Adrenal gland (tissue), 5 donors: ENCODE results near the gene ZNF638.

Source experiments
- CTCF ChIP-seq, 6 experiments: fragments of 450-650 bp in 4 of 6; fragments of 200-600 bp in 2 of 6; sonication (generic) in 1 of 6; IDR thresholded peaks; 1 replicate in 5 of 6; 2 replicates in 1 of 6; pipeline versions ENCODE4 v1.5.1 to v1.8.0; 2016 to 2021; ENCODE audit warnings: antibody characterized with exemption in 6 of 6, mild to moderate bottlenecking in 2 of 6, moderate library complexity in 1 of 6
- POLR2A ChIP-seq, 2 donors: fragments of 450-650 bp; IDR thresholded peaks; one replicate each; pipeline ENCODE4 v1.6.1; 2017; ENCODE audit warnings: antibody characterized with exemption in 2 of 2, mild to moderate bottlenecking in 2 of 2, moderate library complexity in 1 of 2
- donor health status: DM: no; HTN: no; CAD: no.

GRCh38 chr2:71283131-71283530 is 48.5 kb upstream of the ZNF638 start:
- TF ChIP-seq CTCF (IDR thresholded peaks at IDR 0.05) = no peak
- no peak for TF ChIP-seq POLR2A (IDR thresholded peaks at IDR 0.05)
